ENCODE data around the gene B4GALNT4.
"Not testable (repeated sequence)": the region's sequence is repeated elsewhere in the genome, so short reads cannot be mapped to it uniquely, and the experiment has no call there.

The B4GALNT4 gene

DNA sequence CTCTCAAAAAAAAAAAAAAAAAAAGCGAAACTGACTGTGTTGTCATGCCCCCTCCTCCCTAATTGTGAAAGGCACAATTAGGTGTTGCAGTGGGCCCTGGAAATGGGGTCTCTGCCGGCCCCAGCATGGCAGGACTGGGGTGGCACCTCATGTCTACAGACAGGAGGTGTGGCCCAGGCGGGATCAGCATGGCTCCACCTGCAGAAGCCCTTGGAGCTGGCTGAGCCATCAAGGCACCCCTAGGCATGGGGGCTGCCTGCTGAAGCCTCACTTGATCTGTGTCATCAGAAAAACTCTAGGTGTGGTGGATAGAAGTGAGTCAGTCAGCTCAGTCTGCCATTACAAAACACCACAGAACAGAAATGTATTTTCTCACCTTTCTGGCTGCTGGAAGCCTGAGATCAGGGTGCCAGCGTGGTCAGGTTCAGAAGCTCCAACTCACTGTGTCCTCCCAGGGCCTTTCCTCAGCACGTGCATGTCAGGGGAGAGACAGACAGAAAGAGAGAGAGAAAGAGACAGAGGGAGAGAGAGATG is 10.1 kb upstream of the B4GALNT4 start:
- DNase-seq = no peak

DNA sequence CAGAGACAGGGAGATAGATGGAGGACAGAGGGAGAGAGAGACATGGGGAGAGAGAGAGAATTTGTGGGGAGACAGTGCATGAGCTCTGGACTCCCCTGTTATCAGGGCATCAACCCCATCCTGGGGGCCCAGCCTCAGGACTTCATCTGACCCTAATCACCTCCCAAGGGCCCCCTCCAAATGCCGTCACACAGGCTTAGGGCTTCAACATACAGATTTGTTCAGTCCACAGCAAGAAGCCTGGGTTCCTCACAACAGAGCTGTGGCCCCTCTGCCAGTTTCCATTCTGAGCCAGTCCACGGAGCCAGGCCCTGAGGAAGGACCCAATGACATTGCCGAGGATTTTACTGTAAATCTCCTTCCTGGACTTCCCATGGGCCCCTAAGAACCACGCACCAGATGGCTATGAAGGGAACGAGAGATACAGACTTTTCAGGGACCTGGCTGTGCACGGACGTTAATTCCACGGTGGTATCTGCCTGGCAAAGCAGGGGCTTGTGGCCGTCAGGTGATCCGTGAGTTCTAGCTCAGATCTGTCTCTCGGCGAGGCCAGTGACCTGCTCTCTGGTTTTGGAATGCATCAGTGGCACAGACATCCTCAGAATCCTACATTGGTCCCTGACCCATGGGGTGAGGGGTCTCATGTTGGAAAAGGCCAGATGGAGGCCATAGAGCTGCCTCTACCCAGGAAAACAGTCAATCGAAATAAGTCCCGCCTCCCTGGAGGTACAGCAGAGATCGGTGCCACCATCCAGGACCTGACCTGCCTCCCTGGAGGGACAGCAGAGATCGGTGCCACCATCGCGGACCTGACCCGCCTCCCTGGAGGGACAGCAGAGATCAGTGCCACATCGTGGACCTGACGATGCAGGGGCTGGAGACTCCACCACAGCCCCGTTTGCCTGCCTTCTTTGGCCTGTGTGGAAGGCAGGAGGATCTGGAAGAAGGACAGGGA is 8.7 kb upstream of the B4GALNT4 start:
- no peak for DNase-seq

DNA sequence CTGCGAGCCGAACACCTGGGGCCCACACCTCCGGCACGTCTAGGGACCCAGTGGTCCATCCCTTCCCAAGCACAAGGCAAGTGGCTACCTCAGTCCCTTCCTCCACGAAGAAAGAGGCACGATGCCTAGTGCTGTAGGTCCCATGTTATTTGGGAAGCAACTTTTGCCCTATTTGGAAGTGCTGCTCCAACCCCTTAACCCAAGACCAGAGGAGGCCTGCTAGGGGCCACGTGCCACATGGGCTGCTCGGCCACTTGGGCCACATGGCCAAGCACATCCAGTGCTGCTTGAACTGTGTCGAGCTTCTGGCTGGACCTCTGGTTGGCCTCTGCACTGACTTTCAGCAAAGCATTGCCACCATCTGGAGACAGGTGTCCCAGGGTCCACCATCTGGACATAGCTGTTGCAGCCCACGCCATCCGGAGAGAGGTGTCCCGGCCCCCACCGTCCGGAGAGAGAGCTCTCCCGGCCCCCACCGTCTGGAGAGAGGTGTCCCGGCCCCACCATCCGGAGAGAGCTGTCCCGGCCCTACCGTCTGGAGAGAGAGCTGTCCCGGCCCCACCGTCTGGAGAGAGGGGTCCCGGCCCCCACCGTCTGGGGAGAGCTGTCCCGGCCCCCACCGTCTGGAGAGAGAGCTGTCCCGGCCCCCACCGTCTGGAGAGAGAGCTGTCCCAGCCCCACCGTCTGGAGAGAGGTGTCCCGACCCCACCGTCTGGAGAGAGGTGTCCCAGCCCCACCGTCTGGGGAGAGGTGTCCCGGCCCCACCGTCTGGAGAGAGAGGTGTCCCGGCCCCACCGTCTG is 6.5 kb upstream of the B4GALNT4 start:
- DNase-seq = no peak

DNA sequence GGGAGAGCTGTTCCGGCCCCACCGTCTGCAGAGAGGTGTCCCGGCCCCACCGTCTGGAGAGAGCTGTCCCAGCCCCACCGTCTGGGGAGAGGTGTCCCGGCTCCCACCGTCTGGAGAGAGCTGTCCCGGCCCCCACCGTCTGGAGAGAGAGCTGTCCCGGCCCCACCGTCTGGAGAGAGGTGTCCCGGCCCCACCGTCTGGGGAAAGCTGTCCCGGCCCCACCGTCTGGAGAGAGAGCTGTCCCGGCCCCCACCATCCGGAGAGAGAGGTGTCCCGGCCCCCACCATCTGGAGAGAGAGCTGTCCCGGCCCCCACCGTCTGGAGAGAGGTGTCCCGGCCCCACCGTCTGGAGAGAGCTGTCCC is 5.9 kb upstream of the B4GALNT4 start:
- not testable (repeated sequence) for DNase-seq

DNA sequence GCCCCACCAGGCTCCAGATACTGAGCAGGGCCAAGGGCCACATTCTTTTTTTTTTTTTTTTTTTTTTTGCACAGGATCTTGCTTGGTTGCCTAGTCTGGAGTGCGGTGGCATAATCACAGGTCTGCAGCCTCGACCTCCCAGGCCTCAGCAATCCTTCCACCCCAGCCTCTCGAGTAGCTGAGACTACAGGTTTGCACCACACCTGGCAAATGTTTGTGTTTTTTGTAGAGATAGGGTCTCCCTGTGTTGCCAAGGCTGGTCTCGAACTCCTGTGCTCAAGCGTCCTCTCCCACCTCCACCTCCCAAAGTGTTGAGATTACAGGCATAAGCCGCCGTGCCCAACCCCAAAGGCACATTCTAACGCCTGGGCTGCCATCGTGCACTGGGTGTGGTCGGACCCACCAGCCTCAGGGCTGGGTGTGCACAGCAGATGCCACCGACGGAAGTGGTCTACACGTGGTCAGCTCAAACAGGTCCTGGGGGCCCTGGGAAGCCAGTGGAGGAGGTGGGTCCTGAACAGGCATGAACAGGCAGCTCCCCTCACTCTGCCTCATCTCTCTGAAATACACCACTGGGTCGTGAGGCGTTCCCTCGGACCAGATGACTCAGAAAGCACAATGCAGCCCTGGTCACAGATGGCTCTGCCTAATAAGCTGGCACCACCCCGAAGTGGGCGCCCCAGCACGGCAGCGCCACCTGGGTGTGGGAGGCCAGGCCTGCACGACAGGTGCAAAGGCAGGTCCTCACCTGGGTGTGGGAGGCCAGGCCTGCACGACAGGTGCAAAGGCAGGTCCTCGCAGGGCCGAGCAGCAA is 5.1 kb upstream of the B4GALNT4 start:
- peak; percentile 74 for DNase-seq

DNA sequence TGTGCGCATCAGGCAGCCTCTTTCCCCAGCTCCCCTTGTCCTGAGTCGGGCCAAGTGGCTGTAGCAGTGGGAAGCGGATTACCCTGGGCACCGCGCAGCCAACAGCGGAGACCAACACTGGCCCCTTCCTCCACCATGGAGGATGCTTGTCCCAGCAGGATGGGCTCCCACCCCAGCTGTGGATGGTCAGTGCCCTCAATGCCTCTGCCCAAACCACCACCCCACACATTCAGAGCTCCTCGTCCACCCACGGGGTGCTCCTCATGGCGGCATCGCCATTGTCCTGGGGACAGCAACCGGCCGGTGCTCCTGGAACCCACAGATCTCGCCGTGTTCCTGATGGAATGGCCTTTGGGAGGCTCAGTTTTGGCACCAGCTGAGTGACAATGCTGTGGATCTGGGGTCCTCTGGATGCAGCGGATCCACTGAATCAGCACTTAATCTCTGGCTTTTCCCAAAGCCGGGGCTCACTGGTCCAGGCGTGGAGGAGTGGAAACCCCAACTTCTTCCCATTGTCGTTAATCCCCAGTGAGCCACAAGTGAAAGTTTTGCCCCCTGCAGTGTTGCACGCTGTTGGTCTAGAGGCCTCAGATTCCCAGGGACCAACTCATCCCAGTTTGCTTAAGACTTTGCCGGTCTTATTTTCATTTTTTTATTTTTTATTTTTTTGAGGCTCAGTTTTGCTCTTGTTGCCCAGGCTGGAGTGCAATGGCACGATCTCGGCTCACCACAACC is 4.1 kb upstream of the B4GALNT4 start:
- no peak for DNase-seq

DNA sequence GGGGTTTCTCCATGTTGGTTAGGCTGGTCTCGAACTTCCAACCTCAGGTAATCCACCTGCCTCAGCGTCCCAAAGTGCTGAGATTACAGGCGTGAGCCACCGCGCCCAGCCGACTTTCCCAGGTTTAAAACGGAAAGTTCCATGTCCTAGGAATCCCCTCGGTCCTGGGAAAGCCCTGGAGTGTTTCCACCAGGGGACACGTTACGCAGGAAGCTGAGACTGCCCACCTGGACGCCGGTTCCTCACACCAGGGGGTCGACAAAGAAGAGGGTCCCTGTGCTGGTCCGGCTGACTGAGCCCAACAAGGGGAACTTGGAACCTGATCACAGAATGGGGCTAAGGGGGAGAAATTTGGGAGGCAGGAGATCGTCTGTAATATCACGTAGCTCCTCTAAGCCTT is 3.5 kb upstream of the B4GALNT4 start:
- no peak for DNase-seq

DNA sequence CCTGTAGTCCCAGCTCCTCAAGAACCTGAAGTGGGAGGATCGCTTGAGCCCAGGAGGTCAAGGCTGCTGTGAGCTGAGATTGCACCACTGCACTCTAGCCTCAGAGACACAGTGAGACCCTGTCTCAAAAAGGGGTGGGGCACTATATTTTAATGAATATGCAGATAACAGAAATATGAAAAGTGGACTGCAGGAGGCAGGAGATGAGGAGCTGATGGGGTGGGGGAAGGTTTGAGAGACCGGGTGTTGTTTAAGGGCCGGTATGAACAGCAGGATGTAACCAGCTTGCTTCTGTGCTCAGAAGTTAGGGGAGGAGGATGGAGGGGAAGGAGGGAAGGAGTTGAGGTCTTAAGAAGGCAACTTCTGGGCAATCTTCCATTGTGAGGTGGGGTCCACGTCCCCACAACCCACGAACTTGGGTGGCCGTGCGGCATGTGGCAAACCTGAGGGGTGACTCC is 1.3 kb upstream of the B4GALNT4 start:
- no peak for DNase-seq

DNA sequence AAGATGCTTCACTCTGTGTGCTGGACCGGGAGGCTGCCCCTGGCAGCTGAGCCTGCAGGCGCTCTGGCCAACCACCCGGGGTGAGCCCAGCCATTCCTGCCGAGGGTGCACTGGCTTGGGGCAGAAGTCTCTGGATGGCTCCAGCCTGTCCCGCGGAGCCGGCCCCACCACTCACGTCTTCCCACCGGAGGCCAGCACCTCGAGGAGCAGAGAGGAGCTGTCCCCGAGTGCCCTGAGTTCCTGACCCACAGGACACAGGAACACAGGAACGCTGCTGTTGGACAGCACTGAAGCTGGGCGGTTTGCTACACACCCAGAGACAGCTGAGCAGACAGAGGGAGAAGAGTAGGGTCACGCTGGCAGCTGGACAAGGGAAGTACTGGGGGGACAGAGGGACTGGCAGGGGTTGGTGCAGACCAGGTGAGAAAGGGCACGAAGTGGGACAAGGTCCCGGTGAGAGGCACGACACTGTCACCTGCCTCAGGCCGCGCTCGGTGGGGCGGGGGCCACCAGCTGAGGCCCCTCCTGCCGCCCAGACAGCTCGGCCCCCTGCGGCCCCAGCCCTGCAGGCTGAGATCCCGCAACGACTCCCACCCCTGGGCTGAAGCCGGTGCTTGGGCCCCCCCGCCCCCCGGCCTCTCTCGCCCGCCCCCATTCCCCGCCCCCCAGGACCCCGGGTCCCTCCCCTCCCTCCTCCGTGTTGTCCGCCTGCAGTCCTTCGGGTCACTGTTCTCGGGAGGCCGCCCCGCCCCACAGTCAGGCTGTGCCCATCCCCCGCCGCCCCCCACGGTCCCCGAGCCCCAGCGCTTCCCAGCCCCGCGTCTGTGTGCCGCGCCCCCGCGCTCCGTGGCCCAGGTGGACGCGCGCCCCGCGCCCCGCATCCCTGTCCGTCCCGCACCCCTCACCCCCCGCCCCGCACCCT is 624 bp upstream of the B4GALNT4 start:
- DNase-seq = no peak

DNA sequence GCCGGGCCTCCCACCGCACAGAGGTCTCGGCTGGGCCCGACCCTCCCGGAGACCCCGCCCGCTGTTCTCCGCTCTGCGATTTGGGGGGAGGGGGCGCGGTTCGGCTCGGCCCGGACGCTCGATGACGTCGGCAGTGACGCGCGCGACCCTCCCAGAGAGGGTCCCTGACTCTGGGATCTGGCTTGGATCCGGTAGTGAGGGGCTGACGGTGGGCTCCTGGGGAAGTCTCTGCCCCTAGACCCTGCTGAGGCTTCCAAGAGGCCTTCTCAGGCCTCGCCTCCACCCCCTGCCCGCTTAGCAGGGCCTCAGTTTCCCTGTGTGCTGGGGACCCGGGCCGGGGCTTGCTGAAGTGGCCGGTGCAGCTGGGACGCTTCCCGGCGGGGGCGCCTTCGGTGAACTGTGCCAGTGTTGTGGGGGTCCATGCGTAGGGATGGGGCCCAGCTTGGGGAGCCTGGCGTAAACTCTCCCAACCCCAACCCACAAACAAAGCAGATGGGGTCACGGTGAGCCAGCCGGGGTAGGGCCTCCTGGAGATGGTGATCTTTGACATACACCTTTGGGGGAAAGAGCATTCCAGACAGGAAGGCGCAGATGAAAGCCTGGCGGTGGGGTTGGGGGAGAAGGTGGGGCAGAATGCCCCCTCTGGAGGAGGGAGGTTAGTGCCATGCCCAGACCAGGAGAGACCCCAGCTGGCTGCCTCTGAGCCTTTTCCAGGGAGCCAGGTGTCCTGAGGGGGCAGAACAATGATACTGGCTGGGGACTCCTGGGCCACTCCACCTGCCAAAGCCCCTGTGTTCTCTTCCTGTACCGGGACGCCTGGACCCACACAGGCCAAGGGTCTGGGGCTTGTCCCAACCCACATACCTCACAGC is 1.0 kb downstream of the B4GALNT4 start:
- no peak for DNase-seq

DNA sequence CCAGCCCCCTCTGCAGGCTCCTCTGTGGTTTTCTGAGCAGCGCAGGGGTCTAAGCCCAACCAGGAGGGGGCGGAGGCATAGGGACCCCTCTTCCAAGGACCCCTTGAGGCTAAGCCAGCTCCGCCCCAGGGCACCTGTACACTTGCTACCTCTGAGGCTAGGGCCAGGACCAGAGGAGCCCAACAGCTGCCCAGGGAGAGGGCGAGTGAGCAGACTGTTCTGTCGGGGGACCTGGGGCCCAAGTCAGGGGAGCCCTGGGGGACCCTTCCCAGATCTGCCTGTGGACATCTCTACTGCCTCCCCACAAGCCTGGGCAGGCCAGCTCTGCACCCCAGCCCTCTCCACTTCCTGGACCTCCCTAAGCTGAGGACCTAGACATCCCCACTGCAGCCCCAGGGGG is 1.8 kb downstream of the B4GALNT4 start:
- DNase-seq = no peak

DNA sequence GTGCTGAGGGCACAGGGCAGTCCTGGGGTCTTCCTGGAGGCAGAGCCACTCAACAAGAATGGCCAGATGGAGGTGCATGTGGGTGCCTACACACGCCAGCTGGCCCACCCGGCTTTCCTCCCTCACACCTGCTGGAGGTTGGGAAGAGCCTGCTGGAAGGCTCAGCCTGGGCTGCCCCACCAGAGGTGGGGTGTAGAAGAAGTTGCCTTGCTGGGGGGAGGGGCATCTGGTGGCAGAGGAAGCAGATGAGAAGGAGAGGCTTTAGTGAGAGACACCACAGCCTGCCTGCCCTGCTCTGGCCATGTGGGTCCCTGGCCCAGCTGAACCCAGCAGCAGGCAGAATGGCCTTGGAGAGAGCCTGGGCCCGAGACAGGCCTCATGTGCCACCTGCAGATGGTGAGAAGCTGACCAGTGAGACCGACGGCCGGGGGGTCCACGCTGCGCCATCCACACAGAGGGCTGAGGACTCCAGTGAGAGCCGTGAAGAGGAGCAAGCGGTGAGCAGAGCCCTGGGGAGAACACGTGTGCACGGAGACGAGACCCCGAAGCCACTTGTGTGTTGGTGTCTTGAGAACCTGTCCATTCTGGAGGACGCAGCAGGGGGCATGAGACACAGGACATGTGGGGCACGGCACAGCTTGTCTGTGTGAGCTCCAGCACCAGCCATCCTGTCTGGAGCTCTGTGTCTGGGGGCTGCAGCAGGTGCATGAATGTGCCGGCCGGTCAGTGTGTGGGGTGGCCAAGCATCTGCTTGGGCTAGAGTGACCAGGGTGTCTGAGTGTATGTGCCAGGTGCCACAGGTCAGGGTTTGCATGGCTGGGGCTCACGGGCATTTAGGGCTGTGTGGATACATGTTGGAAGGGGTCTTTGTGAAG is 2.7 kb downstream of the B4GALNT4 start:
- peak; percentile 48 for DNase-seq

DNA sequence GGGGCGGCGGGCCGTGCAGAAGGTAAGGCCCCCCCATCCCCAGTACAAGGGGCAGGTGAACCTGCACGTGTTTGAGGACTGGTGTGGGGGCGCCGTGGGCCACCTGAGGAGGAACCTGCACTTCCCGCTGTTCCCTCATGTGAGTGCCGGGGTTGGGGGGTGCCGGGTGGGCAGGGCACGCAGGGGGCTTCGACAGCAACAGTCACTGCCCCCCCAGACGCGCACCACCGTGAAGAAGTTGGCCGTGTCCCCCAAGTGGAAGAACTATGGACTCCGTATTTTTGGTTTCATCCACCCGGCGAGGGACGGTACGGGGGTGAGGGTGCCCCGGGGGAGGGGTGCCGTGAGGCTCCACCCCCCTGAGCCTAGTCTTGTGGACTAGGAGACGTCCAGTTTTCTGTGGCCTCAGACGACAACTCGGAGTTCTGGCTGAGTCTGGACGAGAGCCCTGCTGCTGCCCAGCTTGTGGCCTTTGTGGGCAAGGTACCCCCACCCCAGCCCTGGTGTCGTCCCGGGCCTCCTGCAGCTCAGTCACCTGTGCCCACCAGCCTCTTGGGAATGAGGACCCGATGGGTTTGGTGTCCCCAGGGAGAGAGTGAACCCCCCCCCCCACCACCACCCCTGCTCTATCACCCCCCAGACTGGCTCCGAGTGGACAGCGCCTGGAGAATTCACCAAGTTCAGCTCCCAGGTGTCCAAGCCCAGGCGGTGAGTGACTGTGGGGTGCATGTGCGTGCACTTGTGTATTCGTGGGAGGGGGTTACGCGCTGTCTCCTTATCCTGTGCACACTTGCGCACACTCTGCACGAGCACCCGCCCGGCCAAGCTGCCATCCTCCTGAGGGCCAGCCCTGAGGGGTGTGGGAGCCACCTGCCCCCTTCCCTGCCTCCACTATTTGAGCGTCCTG is 3.8 kb downstream of the B4GALNT4 start:
- no peak for DNase-seq

DNA sequence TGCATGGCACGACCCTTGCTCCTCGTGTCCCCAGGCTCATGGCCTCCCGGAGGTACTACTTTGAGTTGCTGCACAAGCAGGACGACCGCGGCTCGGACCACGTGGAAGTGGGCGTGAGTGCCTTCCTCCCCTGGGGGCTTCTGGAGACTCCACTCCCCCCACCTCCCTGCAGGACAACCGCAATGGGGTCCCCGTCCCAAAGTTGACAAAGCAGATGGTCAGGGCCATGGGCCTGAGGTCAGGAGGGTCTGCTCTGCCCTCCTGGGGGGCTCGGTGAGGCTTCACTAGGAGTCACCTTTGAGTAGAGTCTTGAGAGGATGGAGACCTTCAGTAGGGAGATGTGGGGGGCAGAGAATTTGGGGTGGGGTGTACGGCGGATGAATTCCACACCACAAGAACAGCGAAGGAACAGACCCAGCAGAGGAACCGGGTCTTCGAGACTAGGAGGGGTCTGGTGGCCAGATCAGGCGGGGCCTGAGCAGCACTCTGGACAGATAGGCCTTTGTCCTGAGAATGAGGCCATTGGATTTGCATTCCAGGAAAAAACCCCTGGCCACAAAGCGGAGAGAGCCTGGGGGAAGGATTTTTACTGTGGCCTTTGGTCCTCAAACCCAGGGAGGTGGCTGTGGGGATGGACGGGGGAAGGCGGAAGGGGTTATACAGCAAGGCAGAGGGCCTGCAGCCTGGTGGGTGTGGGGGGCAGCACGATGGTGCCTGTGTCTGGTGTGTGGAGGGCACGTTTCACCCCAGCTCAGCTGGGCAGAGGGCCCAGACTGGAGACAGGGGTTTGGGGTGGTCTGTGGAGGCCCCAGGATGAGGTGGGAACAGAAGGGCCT is 4.6 kb downstream of the B4GALNT4 start:
- DNase-seq = no peak

DNA sequence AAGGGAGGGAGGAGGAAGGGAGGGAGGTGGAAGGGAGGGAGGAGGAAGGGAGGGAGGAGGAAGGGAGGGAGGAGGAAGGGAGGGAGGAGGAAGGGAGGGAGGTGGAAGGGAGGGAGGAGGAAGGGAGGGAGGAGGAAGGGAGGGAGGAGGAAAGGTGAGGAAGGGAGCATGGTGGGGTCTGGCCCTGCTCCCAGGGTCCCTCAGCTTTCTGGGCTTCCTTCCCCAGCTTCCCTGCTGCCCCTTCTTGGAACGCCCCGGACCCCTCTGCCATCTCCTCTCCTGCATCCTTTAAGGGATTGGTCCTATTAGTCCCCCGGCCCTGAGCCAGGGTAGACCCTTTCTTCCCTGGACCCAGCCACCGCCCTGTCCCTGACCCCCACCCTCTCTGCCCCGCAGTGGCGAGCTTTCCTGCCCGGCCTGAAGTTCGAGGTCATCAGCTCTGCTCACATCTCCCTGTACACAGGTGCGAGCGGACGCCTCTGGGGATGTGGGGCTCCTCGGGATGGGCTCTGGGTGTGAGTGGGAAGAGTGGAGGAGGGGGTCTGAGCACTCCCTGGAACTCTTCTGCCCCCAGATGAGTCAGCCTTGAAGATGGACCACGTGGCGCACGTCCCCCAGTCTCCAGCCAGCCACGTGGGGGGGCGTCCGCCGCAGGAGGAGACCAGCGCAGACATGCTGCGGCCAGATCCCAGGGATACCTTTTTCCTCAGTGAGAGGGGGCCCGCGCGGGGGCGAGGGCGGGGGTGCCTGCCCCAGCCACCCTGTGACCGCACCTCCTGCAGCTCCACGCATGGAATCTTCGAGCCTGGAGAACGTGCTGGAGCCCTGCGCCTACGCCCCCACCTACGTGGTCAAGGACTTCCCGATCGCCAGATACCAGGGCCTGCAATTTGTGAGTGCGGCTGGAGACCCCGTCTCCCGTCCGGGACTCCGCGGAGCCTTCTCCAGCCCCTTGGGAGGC is 6.0 kb downstream of the B4GALNT4 start:
- no peak for DNase-seq
